ENCODE measurements around the gene PRELID3B.
"Not testable (repeated sequence)": the region's sequence is repeated elsewhere in the genome, so short reads cannot be mapped to it uniquely, and the experiment has no call there.

Gene PRELID3B

GRCh38 chr20:59026904-59027740 lies 15.5 kb downstream of the PRELID3B start:
- DNase-seq (ENCODE audit: low read depth) = no peak

GRCh38 chr20:59025511-59025910 lies 17.1 kb downstream of the PRELID3B start:
- DNase-seq (ENCODE audit: low read depth) = no peak

DNA sequence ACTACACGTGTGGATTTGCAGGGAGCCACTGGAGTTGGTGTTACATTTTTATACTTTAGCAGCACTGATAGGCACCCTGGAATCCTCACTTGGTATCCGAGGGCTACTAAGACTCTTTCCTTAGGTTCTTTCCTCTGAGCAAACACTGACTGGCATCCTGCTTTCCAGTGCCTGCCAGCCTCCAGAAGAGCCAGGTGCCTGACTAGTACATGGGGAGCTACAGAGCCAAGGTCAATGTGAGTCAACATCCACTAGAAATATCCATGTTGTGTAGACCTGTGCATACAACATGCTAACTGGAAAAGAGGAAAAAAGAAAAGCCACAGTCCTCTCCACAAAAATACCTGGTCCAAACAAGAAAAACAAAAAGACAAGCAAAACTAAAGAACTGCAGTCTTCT lies 17.5 kb downstream of the PRELID3B start:
- no peak for DNase-seq (ENCODE audit: low read depth)

GRCh38 chr20:59024111-59024530 lies 18.5 kb downstream of the PRELID3B start:
- no peak for DNase-seq (ENCODE audit: low read depth)

DNA sequence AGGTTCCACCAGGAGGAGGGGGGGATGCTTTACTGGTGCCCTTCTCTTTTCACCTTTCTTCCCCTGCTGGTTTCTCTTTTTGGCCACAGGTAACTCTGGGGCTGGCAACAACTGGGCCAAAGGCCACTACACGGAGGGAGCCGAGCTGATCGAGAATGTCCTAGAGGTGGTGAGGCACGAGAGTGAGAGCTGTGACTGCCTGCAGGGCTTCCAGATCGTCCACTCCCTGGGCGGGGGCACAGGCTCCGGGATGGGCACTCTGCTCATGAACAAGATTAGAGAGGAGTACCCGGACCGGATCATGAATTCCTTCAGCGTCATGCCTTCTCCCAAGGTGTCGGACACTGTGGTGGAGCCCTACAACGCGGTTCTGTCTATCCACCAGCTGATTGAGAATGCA lies 19.0 kb downstream of the PRELID3B start:
- no peak for DNase-seq (ENCODE audit: low read depth)

DNA sequence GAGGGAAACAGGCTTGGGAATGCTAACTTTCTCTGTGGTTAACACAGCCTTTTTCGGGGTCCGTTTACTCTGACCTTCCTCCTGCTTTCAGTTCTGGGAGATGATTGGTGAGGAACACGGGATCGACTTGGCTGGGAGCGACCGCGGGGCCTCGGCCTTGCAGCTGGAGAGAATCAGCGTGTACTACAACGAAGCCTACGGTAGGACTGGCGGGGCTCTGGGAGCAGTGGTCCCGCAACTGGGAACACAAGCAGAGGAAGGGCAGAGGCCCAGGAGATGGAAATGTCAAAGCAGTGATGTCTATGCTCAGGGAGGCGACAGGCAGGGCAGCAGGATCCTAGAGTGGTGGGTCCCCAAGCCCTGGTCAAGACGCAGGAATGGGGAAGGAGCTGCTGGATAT lies 19.8 kb downstream of the PRELID3B start:
- DNase-seq (ENCODE audit: low read depth) = no peak

DNA sequence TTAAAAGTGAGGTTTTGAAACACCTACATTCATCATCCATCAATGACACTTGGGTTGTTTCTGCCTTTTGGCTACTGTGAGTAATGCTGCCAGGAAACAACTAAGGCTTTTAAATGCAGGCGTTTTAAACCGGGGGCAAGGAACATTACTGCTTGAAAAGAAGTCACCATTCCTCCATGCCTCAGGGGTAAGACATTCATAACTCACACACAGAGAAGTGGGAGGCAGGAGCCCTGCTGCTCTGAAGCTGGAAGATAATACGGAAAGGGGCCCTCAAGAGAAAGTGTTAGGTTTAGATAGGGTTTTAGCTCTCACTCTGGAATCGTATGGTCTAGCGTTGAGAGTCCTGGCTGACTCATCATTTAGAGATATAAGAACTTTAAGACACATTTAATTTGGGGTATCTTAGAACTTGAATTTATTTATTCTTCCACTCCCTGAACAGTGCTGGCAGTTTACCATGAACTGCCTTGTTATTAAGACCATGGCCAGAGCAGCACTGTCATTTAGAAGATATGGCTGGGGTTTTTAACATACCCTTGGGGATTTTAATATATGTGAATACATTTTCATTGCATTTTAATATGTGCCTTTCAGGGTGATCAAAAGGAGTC lies 21.5 kb downstream of the PRELID3B start:
- DNase-seq (ENCODE audit: low read depth) = no peak

GRCh38 chr20:59019217-59019616 lies 23.4 kb downstream of the PRELID3B start, which contains the start of gene TUBB1:
Gene TUBB1 (plus strand): TSS chr20:59019429. CDS start chr20:59019523, 94 bp downstream.
- no peak for DNase-seq (ENCODE audit: low read depth)

- no peak for DNase-seq (ENCODE audit: low read depth)
These were observed 23.8 kb downstream of the PRELID3B start for GRCh38 chr20:59018817-59019216.

GRCh38 chr20:59017493-59018231 lies 24.9 kb downstream of the PRELID3B start:
- DNase-seq (ENCODE audit: low read depth) = no peak

GRCh38 chr20:59016795-59017492 lies 25.6 kb downstream of the PRELID3B start:
- DNase-seq (ENCODE audit: low read depth) = no peak

GRCh38 chr20:59015812-59016711 lies 26.5 kb downstream of the PRELID3B start:
- DNase-seq (ENCODE audit: low read depth) = no peak

- DNase-seq (ENCODE audit: low read depth) = no peak
These were observed 27.2 kb downstream of the PRELID3B start for GRCh38 chr20:59015411-59015810.

DNA sequence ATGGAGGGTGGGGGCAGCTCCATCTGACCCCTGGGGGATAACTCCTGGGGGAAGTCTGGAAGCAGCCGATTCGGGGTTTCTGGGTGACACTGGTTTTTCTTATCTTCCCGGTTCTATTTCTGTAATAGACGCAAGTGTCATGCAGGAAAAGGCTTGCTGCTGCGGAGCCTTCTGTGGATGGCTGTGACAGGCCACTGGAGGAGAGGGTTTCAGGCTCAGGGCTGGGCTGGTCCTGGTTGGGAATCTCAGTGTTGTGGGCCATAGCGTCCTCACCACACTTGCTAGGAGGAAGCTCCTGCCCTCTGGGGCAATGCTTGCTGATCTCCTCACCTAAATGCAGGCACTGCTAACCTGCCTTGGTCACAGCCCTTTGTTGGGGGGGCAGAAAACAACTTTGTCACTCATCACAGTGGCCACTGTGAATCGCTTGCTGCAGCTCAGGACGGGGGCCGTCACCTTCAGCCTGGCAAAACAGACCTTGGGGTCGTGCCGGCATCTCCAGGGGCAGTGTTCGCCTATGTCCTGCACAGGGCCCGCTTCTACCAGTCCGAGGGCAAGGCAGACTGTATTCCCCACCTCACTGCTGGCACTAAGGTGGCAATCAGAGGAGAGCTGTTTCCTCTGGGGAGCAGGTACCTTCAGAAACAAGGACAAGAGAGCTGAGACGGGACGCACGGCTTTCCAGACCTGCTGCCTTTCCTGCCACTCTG lies 27.8 kb downstream of the PRELID3B start:
- DNase-seq (ENCODE audit: low read depth) = no peak

- no peak for DNase-seq (ENCODE audit: low read depth)
These were observed 28.5 kb downstream of the PRELID3B start for GRCh38 chr20:59013959-59014608.

DNA sequence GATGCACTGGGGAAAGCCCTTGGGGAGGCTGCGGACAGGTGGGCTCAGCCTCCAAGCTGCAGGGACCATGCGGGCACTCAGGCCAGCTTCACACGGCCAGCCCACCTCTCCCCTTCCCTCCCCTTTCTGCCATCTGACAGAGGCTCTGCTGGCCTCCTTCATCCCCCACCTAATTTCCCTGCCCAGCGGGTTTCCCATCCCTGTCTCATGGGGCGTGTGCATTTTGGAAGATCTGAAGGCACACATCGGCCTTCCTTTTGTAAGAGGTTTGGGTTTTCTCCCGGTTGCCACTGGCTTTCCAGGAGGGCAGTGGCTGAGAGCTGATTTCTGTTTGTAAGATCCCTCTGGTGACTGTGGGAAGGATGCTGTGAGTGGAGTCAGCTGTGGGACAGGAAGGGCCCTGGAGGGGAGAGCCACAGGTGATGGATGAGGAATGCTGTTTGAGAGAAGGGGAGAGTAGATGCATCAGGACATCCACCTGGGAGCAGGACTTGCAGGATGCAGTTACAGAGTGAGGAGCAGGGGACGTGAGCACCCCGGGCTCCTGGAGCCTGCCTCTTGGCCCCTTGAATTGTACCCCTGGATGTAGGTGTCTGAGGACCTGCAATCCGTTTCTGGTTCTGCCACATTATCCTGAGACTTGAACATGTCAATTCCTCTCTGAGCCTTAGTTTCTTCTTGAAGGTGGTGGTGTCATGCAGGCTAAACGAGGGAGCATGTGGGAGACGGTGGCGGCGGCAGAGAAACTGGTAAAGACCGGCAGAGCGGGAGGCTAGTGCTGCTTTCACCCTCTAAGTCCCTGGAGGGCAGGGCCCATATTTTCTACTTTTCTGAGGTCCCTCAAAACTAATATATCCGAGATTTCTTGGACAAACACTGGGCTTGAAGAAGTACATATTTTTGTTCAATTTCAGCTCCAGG lies 29.3 kb downstream of the PRELID3B start:
- no peak for DNase-seq (ENCODE audit: low read depth)

GRCh38 chr20:59011874-59012157 lies 30.8 kb downstream of the PRELID3B start:
- not testable (repeated sequence) for DNase-seq (ENCODE audit: low read depth)

GRCh38 chr20:59010995-59011873 lies 31.4 kb downstream of the PRELID3B start:
- no peak for DNase-seq (ENCODE audit: low read depth)
